ENCODE data around the gene MAP3K19.
"Not testable (repeated sequence)": the region's sequence is repeated elsewhere in the genome, so short reads cannot be mapped to it uniquely, and the experiment has no call there.

Gene MAP3K19

GRCh38 chr2:134985061-134985460, 62.2 kb downstream of the MAP3K19 start:
- DNase-seq (ENCODE audit: low spot score) = no peak

GRCh38 chr2:134982603-134983002, 64.6 kb downstream of the MAP3K19 start:
- no peak for DNase-seq (ENCODE audit: low spot score)

GRCh38 chr2:134980639-134981038, 66.6 kb downstream of the MAP3K19 start:
- DNase-seq (ENCODE audit: low spot score) = no peak

GRCh38 chr2:134979221-134979620, 68.0 kb downstream of the MAP3K19 start:
- no peak for DNase-seq (ENCODE audit: low spot score)

GRCh38 chr2:134977104-134977503, 70.1 kb downstream of the MAP3K19 start:
- DNase-seq (ENCODE audit: low spot score) = not testable (repeated sequence)

GRCh38 chr2:134976074-134976702, 71.1 kb downstream of the MAP3K19 start:
- no peak for DNase-seq (ENCODE audit: low spot score)

- DNase-seq (ENCODE audit: low spot score) = no peak
Measured at GRCh38 chr2:134975281-134976009, 71.8 kb downstream of the MAP3K19 start.

GRCh38 chr2:134973241-134974138, 73.8 kb downstream of the MAP3K19 start:
- no peak for DNase-seq (ENCODE audit: low spot score)

- not testable (repeated sequence) for DNase-seq (ENCODE audit: low spot score)
Measured at GRCh38 chr2:134967166-134967565, 80.1 kb downstream of the MAP3K19 start.

GRCh38 chr2:134957477-134957876, 89.8 kb downstream of the MAP3K19 start:
- no peak for DNase-seq (ENCODE audit: low spot score)

- DNase-seq (ENCODE audit: low spot score) = no peak
Measured at GRCh38 chr2:134955744-134956143, 91.5 kb downstream of the MAP3K19 start.

GRCh38 chr2:134954065-134954464, 93.2 kb downstream of the MAP3K19 start:
- no peak for DNase-seq (ENCODE audit: low spot score)

- DNase-seq (ENCODE audit: low spot score) = no peak
Measured at GRCh38 chr2:134952608-134953007, 94.6 kb downstream of the MAP3K19 start.

GRCh38 chr2:134950886-134951285, 96.4 kb downstream of the MAP3K19 start:
- DNase-seq (ENCODE audit: low spot score) = no peak

GRCh38 chr2:134949981-134950708, 97.1 kb downstream of the MAP3K19 start:
- DNase-seq (ENCODE audit: low spot score) = no peak

GRCh38 chr2:134946073-134946472, 101.2 kb downstream of the MAP3K19 start:
- no peak for DNase-seq (ENCODE audit: low spot score)

- DNase-seq (ENCODE audit: low spot score) = no peak
Measured at GRCh38 chr2:134944975-134945374, 102.3 kb downstream of the MAP3K19 start.

GRCh38 chr2:134943540-134943939, 103.7 kb downstream of the MAP3K19 start:
- no peak for DNase-seq (ENCODE audit: low spot score)

- no peak for DNase-seq (ENCODE audit: low spot score)
Measured at GRCh38 chr2:134936691-134937090, 110.6 kb downstream of the MAP3K19 start.

GRCh38 chr2:134934641-134935040, 112.6 kb downstream of the MAP3K19 start:
- no peak for DNase-seq (ENCODE audit: low spot score)

- DNase-seq (ENCODE audit: low spot score) = no peak
Measured at GRCh38 chr2:134934150-134934549, 113.1 kb downstream of the MAP3K19 start.

- DNase-seq (ENCODE audit: low spot score) = no peak
Measured at GRCh38 chr2:134933732-134934131, 113.5 kb downstream of the MAP3K19 start.
